Stimulated activated CD4-positive, alpha-beta T cell treated with anti-CD3 and anti-CD28 coated beads, Interleukin-2, amount 100 ng/mL, for 48 hours (primary cell): ENCODE data around the gene REC114.

ENCODE experiments used
- DNase-seq, 2 donors: peaks; one replicate each; pipeline ENCODE4 v3.0.0-alpha.2; 2020

Gene REC114

GRCh38 chr15:73582851-73583379, 140.0 kb downstream of the REC114 start:
- DNase-seq, result no peak

- no peak for DNase-seq
These were observed 140.6 kb downstream of the REC114 start for GRCh38 chr15:73583544-73583943.

GRCh38 chr15:73584699-73585420, 141.9 kb downstream of the REC114 start:
- DNase-seq, result no peak

- no peak for DNase-seq
These were observed 143.1 kb downstream of the REC114 start for GRCh38 chr15:73585871-73586654.

GRCh38 chr15:73589766-73590165, 146.8 kb downstream of the REC114 start:
- DNase-seq, result no peak

- no peak for DNase-seq
These were observed 147.3 kb downstream of the REC114 start for GRCh38 chr15:73590263-73590662.

- no peak for DNase-seq
These were observed 150.5 kb downstream of the REC114 start for GRCh38 chr15:73593304-73594074.

GRCh38 chr15:73594109-73594508, 151.1 kb downstream of the REC114 start:
- no peak for DNase-seq

- no peak for DNase-seq
These were observed 153.2 kb downstream of the REC114 start for GRCh38 chr15:73596174-73596573.

- no peak for DNase-seq
These were observed 154.2 kb downstream of the REC114 start for GRCh38 chr15:73597036-73597638.

GRCh38 chr15:73598530-73599160, 155.7 kb downstream of the REC114 start:
- no peak for DNase-seq

- no peak for DNase-seq
These were observed 157.0 kb downstream of the REC114 start for GRCh38 chr15:73599934-73600333.

GRCh38 chr15:73600413-73601335, 157.7 kb downstream of the REC114 start:
- DNase-seq, result no peak

- DNase-seq, result no peak
These were observed 158.8 kb downstream of the REC114 start for GRCh38 chr15:73601451-73602445.

- DNase-seq, result no peak
These were observed 159.5 kb downstream of the REC114 start for GRCh38 chr15:73602446-73602843.

GRCh38 chr15:73602992-73603391, 160.0 kb downstream of the REC114 start:
- DNase-seq, result no peak

GRCh38 chr15:73604477-73604876, 161.5 kb downstream of the REC114 start:
- DNase-seq, result no peak

GRCh38 chr15:73605759-73606436, 162.9 kb downstream of the REC114 start:
- DNase-seq, result no peak

GRCh38 chr15:73607405-73607804, 164.4 kb downstream of the REC114 start:
- DNase-seq, result no peak
